ENCODE measurements around the gene NMT2. TPM values are rescaled to one million over a fixed set of nuclear protein-coding genes. Genes with fewer than 3 reads are reported as not detected.

NMT2 gene
- total and polyA plus RNA-seq, 7 donors: 11.1 to 23.3 (median 16.1) TPM

DNA sequence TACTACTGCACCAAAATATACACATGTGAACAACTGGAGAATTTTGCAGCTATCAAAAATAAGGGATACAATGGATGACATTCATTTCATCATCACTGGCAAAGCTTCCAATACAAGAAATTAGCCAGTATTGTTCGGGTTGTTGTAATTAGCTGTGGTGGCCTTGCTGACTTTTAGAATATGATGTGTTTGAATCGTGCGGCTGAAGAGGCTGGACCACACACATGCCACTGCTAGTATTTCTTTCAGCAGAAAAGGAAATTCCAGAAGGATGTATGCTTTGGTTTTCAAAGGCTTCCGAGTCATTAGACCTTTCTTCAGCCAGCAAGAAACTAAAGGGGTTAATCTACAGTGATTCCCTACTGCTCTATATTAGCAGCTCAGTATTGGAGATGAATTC is 54.7 kb downstream of the NMT2 start:
- Histone ChIP-seq H3K4me1 (no peaks in the 10 kb centered on the region), H3K36me3 (peaks cover 7 to 79% (median 14%) of the 10 kb centered on the region in 4 donors), H3K27me3 (no peaks in the 10 kb centered on the region), H3K4me3 (no peak overlapping the region), H3K27ac (no peak overlapping the region), H3K9me3 (no peaks in the 10 kb centered on the region)
- intact Hi-C loops (cut with DNase I): no loop called here
- no peak for DNase-seq
- WGBS, 2 donors: 93 to 99% methylated on average over 4 of the region's 4 CpGs
- no peak for TF ChIP-seq EP300 (IDR thresholded peaks at IDR 0.05)
- TF ChIP-seq, protein P1, sequence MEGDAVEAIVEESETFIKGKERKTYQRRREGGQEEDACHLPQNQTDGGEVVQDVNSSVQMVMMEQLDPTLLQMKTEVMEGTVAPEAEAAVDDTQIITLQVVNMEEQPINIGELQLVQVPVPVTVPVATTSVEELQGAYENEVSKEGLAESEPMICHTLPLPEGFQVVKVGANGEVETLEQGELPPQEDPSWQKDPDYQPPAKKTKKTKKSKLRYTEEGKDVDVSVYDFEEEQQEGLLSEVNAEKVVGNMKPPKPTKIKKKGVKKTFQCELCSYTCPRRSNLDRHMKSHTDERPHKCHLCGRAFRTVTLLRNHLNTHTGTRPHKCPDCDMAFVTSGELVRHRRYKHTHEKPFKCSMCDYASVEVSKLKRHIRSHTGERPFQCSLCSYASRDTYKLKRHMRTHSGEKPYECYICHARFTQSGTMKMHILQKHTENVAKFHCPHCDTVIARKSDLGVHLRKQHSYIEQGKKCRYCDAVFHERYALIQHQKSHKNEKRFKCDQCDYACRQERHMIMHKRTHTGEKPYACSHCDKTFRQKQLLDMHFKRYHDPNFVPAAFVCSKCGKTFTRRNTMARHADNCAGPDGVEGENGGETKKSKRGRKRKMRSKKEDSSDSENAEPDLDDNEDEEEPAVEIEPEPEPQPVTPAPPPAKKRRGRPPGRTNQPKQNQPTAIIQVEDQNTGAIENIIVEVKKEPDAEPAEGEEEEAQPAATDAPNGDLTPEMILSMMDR (IDR thresholded peaks at IDR 0.05): no peak
- no peak for TF ChIP-seq POLR2AphosphoS5 (IDR thresholded peaks at IDR 0.05)
- TF ChIP-seq POLR2A (IDR thresholded peaks at IDR 0.05): no peak

DNA sequence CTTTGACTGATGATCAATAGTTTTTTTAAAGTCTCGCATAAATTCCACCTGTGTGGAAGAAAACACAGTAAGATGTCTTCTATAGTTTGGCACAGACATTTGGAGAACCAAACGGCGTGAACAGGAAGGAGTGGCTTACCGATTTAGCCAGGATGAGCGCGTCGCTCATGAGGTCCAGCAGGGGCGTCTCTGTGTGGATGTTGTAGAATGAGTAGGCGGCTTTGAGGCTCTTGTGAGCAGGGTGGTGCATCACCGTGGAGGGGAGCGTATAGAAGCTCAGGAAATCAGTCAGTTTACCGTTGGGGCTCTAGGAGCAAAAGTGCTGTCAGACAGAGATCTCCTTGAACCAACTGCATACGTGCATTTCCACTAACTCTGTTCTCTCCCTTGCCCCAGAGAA is 55.8 kb downstream of the NMT2 start:
- Histone ChIP-seq H3K27me3 (no peaks in the 10 kb centered on the region), H3K4me1 (no peaks in the 10 kb centered on the region), H3K36me3 (peaks cover 5 to 79% (median 14%) of the 10 kb centered on the region in 4 donors), H3K27ac (no peak overlapping the region), H3K9me3 (no peaks in the 10 kb centered on the region), H3K4me3 (no peak overlapping the region)
- TF ChIP-seq, protein P1 (IDR thresholded peaks at IDR 0.05): no peak
- TF ChIP-seq POLR2AphosphoS5 (IDR thresholded peaks at IDR 0.05): no peak
- no peak for TF ChIP-seq EP300 (IDR thresholded peaks at IDR 0.05)
- no peak for TF ChIP-seq POLR2A (IDR thresholded peaks at IDR 0.05)
- no peak for DNase-seq
- intact Hi-C loops (cut with DNase I): no loop called here
- 93 to 96% methylated on average over 13 of the region's 13 CpGs for WGBS, 2 donors

DNA sequence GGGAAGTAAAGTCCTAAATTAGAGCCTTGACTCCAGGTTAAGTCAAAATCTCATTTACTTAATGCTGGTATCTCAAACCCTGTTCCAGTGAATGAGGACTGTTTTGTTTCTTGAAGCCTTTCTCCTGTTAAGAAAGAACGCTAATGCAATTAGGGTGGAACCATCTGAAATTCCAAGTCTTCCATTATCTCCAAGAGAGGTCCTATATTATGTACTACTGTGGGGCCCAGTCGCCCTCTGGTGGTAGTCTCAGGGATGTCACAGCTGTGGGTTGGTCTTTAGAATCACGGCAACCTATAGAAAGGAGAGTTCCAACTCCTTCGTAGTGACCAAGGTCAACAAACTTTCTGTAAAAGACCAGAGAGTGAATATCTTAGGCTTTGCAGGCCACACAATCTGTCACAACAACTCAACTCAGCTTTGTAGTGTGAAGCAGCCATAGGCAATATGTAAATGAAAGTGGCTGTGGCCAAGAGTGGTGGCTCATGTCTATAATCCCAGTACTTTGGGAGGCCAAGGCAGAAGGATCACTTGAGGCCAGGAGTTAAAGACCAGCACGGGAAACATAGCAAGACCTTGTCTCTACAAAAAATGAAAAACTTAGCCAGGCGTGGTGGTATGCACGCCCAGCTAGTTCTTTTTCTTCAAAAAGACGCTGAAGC is 62.0 kb downstream of the NMT2 start:
- intact Hi-C loops (cut with DNase I): loop anchor here (5.0 kb wide), 1 partner anchor 604 kb away; no protein-coding TSS in a partner anchor
- WGBS, 2 donors: 42 to 55% methylated on average over 8 of the region's 8 CpGs
- H3K9me3 ChIP-seq: no peaks in the 10 kb centered on the region
- no peaks in the 10 kb centered on the region for H3K4me1 ChIP-seq
- peaks cover 5 to 86% (median 30%) of the 10 kb centered on the region in 4 donors for H3K36me3 ChIP-seq
- no peak overlapping the region for H3K27ac ChIP-seq
- no peak for DNase-seq
- H3K27me3 ChIP-seq: no peaks in the 10 kb centered on the region
- TF ChIP-seq POLR2A (IDR thresholded peaks at IDR 0.05) (no peak), POLR2AphosphoS5 (IDR thresholded peaks at IDR 0.05) (no peak), EP300 (IDR thresholded peaks at IDR 0.05) (no peak)
- TF ChIP-seq, protein P1 (IDR thresholded peaks at IDR 0.05): peak; percentile 68 to 81 (median 75)
- no peak overlapping the region for H3K4me3 ChIP-seq

DNA sequence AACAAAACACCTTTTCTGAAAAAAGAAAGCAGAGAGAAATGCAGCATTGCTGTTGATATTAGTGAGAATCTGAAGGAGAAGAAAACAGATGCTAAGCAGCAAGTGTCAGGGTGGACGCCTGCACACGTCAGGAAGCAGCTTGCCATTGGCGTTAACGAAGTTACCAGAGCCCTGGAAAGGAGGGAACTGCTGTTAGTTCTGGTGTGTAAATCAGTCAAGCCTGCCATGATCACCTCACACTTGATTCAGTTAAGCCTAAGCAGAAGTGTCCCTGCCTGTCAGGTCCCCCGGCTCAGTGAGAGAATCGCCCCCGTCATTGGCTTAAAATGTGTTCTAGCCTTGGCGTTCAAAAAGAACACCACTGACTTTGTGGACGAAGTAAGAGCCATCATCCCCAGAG is 65.0 kb downstream of the NMT2 start:
- no peak for DNase-seq
- no peaks in the 10 kb centered on the region for H3K27me3 ChIP-seq
- TF ChIP-seq POLR2A (IDR thresholded peaks at IDR 0.05): no peak
- no peak for TF ChIP-seq POLR2AphosphoS5 (IDR thresholded peaks at IDR 0.05)
- TF ChIP-seq EP300 (IDR thresholded peaks at IDR 0.05): no peak
- TF ChIP-seq, protein P1 (IDR thresholded peaks at IDR 0.05): no peak
- H3K4me3 ChIP-seq: no peak overlapping the region
- peaks cover 0 to 17% (median 14%) of the 10 kb centered on the region in 4 donors for H3K4me1 ChIP-seq
- WGBS, 2 donors: 89 to 92% methylated on average over 9 of the region's 9 CpGs
- H3K36me3 ChIP-seq: peaks cover 0 to 62% (median 22%) of the 10 kb centered on the region in 4 donors
- H3K9me3 ChIP-seq: no peaks in the 10 kb centered on the region
- intact Hi-C loops (cut with DNase I): no loop called here
- no peak overlapping the region for H3K27ac ChIP-seq

Data from sigmoid colon (tissue), 7 donors.